GM18909 (cell line): ENCODE measurements around the gene PKD1.

ENCODE experiments used
- ATAC-seq: cut with Tn5 transposase; IDR thresholded peaks from one replicate; pipeline ENCODE4 v1.9.1; 2021; ENCODE audit warnings: mild to moderate bottlenecking; ENCODE audit not compliant: unreplicated experiment, poor library complexity

The PKD1 gene

GRCh38 chr16:2058420-2058819, 77.3 kb downstream of the PKD1 start:
- ATAC-seq, result no peak

- no peak for ATAC-seq
Observed at GRCh38 chr16:2057438-2057837, 78.3 kb downstream of the PKD1 start.

- no peak for ATAC-seq
Observed at GRCh38 chr16:2056681-2057407, 78.9 kb downstream of the PKD1 start.

- no peak for ATAC-seq
Observed at GRCh38 chr16:2056077-2056476, 79.6 kb downstream of the PKD1 start.

GRCh38 chr16:2054543-2055245, 81.0 kb downstream of the PKD1 start:
- ATAC-seq, result no peak

- no peak for ATAC-seq
Observed at GRCh38 chr16:2053897-2054296, 81.8 kb downstream of the PKD1 start.

- no peak for ATAC-seq
Observed at GRCh38 chr16:2053211-2053610, 82.5 kb downstream of the PKD1 start.

- ATAC-seq, result no peak
Observed at GRCh38 chr16:2048116-2048543, 87.6 kb downstream of the PKD1 start.

- peak; percentile 89 for ATAC-seq
Observed at GRCh38 chr16:2047330-2048115, 88.2 kb downstream of the PKD1 start, which contains the start of the genes NTHL1 and TSC2. Gene NTHL1 (minus strand): TSS chr16:2047834. CDS start chr16:2047823, 11 bp downstream. Gene TSC2 (plus strand): TSS chr16:2047985. CDS start chr16:2048616, 631 bp downstream.

- ATAC-seq, result no peak
Observed at GRCh38 chr16:2046893-2047329, 88.8 kb downstream of the PKD1 start.

GRCh38 chr16:2045965-2046892, 89.5 kb downstream of the PKD1 start:
- ATAC-seq, result no peak

GRCh38 chr16:2044541-2044940, 91.2 kb downstream of the PKD1 start:
- ATAC-seq, result no peak

- ATAC-seq, result no peak
Observed at GRCh38 chr16:2043667-2044451, 91.8 kb downstream of the PKD1 start.

- ATAC-seq, result no peak
Observed at GRCh38 chr16:2042986-2043666, 92.6 kb downstream of the PKD1 start.

GRCh38 chr16:2042171-2042985, 93.3 kb downstream of the PKD1 start:
- no peak for ATAC-seq

- no peak for ATAC-seq
Observed at GRCh38 chr16:2040787-2041522, 94.7 kb downstream of the PKD1 start.
